ENCODE measurements around the gene DPH7.

DNA sequence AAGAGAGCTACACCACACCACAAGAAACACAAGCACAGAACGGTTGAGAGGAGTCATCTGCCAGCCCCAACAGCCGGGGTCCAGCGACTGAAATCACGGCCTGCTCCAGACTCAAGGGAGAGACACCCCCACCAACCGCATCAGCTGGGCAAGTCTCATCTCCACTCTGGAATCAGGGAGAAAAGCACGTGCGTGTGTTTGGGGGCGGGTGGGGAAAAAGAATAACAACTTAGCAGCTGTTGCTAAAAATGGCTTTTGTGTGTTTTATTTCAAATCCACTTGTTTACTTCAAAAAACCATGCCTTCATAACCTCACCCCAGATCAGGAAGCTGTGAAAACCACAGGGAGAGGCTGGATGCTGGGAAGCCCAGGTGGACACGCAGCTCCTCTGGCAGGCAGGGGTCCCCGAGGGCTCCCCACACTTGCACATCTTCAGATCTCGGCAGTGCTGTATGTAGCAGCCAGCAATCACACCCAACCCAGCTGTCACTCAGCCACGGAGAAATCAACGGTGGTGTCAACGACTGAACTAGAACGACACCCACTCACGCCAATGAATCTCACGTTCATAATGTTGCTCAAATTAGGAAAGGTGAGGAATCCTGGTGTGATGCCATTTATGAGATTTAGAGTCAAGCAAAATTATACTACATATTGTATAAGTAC lies 47.5 kb downstream of the DPH7 start:
- TF ChIP-seq POLR2AphosphoS5 (IDR thresholded peaks at IDR 0.05) (no peak), POLR2A (IDR thresholded peaks at IDR 0.05) (no peak), CTCF (IDR thresholded peaks at IDR 0.05) (no peak)

All from gastroesophageal sphincter (tissue), 3 donors.